ENCODE results near the gene SKAP1. TPM values are rescaled to one million over a fixed set of nuclear protein-coding genes. Genes with fewer than 3 reads are reported as not detected.

Gene SKAP1
- total RNA-seq, 4 donors from 2014 or later: 1.1 to 12.1 (median 1.8) TPM; not detected in 1

- H3K36me3 ChIP-seq: no peaks in the 10 kb centered on the region
- H3K4me3 ChIP-seq: no peak overlapping the region
- H3K27ac ChIP-seq: peak overlapping the region in 1 of 4 donors; percentile 96
- TF ChIP-seq CTCF (IDR thresholded peaks at IDR 0.05): no peak
- TF ChIP-seq POLR2AphosphoS5 (IDR thresholded peaks at IDR 0.05): no peak
- no peak for TF ChIP-seq EP300 (IDR thresholded peaks at IDR 0.05)
- no peak for TF ChIP-seq POLR2A (IDR thresholded peaks at IDR 0.05)
- no peaks in the 10 kb centered on the region for H3K27me3 ChIP-seq
- peaks cover 0 to 50% (median 6%) of the 10 kb centered on the region in 3 donors for H3K4me1 ChIP-seq
- ATAC-seq: no peak
- 85 to 86% methylated on average over 10 to 18 of the region's 19 CpGs for WGBS, 2 donors (ENCODE audit: low coverage in 1 of 2)
- no peaks in the 10 kb centered on the region for H3K9me3 ChIP-seq
Measured at GRCh38 chr17:48102043-48102750, 327.8 kb downstream of the SKAP1 start.

- H3K4me1 ChIP-seq: peaks cover 0 to 43% (median 6%) of the 10 kb centered on the region in 3 donors
- H3K36me3 ChIP-seq: peaks cover 0 to 5% of the 10 kb centered on the region in 2 donors
- H3K4me3 ChIP-seq: peak within 1 kb of the TSS; percentile 78 to 95
- TF ChIP-seq EP300 (IDR thresholded peaks at IDR 0.05) (no peak), POLR2A (IDR thresholded peaks at IDR 0.05) (peak; percentile 56 to 59), CTCF (IDR thresholded peaks at IDR 0.05) (no peak), POLR2AphosphoS5 (IDR thresholded peaks at IDR 0.05) (peak; percentile 63)
- H3K9me3 ChIP-seq: no peaks in the 10 kb centered on the region
- peak within 1 kb of the TSS; percentile 72 to 98 (median 95) for H3K27ac ChIP-seq
- peak; percentile 97 for ATAC-seq
- H3K27me3 ChIP-seq: no peaks in the 10 kb centered on the region
- WGBS, 2 donors (ENCODE audit: low coverage in 1 of 2): 0% methylated on average over 1 of the region's 79 CpGs; no CpG with 5 or more reads in 1 of the 2 donors
Measured at GRCh38 chr17:48101012-48101720, 328.8 kb downstream of the SKAP1 start, which contains the start of gene CBX1. Gene CBX1, minus strand, starts transcription at chr17:48101478. Its CDS starts 24,474 bp downstream, at chr17:48077004.

- no peaks in the 10 kb centered on the region for H3K27me3 ChIP-seq
- 0 to 1% methylated on average over 17 to 23 of the region's 23 CpGs for WGBS, 2 donors (ENCODE audit: low coverage in 1 of 2)
- H3K9me3 ChIP-seq: no peaks in the 10 kb centered on the region
- TF ChIP-seq CTCF (IDR thresholded peaks at IDR 0.05): no peak
- no peak for TF ChIP-seq POLR2A (IDR thresholded peaks at IDR 0.05)
- no peak for TF ChIP-seq EP300 (IDR thresholded peaks at IDR 0.05)
- TF ChIP-seq POLR2AphosphoS5 (IDR thresholded peaks at IDR 0.05): no peak
- ATAC-seq: peak; percentile 26
- peak overlapping the region; percentile 72 to 98 (median 95) for H3K27ac ChIP-seq
- peaks cover 0 to 8% of the 10 kb centered on the region in 2 donors for H3K36me3 ChIP-seq
- peak overlapping the region; percentile 78 to 95 for H3K4me3 ChIP-seq
- H3K4me1 ChIP-seq: peaks cover 0 to 43% (median 6%) of the 10 kb centered on the region in 3 donors
Measured at GRCh38 chr17:48100591-48101011, 329.4 kb downstream of the SKAP1 start.

DNA sequence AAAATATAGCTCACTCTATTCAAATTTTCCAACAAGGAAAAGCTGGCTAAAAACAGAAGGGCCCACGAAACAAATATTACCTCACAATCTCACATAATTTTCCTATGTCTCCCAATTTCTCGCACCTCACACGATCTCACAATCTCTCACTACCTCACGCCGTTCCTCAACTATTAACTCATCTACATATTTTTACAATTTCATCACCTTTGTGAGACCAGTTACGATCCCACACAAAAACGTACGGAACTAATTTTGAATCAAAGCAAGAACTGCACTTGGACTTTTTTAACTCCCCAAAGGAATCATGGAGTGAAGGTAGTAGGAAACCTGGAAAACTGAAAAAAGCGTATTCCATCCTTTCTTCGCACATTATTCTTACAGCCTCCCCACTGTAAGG, 329.9 kb downstream of the SKAP1 start:
- WGBS, 2 donors (ENCODE audit: low coverage in 1 of 2): 11 to 18% methylated on average over 10 of the region's 10 CpGs
- ATAC-seq: no peak

More for the DNA sequence above, 329.9 kb downstream of the SKAP1 start:
- Histone ChIP-seq H3K36me3 (peaks cover 0 to 13% of the 10 kb centered on the region in 2 donors), H3K9me3 (no peaks in the 10 kb centered on the region), H3K4me3 (peak overlapping the region; percentile 78 to 95), H3K27ac (peak overlapping the region in 3 of 4 donors; percentile 94 to 98 (median 96)), H3K4me1 (peaks cover 0 to 43% (median 6%) of the 10 kb centered on the region in 3 donors), H3K27me3 (no peaks in the 10 kb centered on the region)
- no peak for TF ChIP-seq POLR2AphosphoS5 (IDR thresholded peaks at IDR 0.05)
- no peak for TF ChIP-seq CTCF (IDR thresholded peaks at IDR 0.05)
- no peak for TF ChIP-seq POLR2A (IDR thresholded peaks at IDR 0.05)
- TF ChIP-seq EP300 (IDR thresholded peaks at IDR 0.05): no peak

Data from gastroesophageal sphincter (tissue), 4 donors.